Measurements from ENCODE around the gene CABCOCO1.

DNA sequence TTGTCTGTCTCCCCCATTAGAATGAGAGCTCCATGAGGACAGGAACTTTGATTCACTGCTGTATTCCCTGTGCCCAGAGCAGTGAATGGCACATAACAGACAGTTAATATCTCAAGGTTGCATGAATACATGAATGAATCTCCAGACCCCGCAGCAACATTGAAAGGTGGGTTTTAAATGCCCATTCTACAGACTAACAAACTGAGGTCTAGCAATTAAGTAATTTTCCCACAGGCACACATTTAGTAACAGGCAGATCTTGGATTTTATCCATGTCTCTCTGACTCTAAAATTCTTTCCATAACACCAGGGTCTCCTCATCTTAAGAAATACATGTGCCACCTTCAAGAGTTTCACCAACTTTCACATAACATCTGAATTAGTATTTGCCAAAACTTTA lies 134.1 kb downstream of the CABCOCO1 start:
- TF ChIP-seq CTCF (IDR thresholded peaks at IDR 0.05) (no peak), POLR2A (IDR thresholded peaks at IDR 0.05) (no peak)

Measured in thyroid gland (tissue), 4 donors.